ENCODE results near the gene CDC42SE2. TPM values are rescaled to one million over a fixed set of nuclear protein-coding genes. Genes with fewer than 3 reads are reported as not detected.

Gene CDC42SE2
- total RNA-seq, 6 donors from 2014 or later = 13.6 to 92.1 (median 36.5) TPM

- H3K27ac ChIP-seq = no peak overlapping the region
- no peaks in the 10 kb centered on the region for H3K9me3 ChIP-seq
- DNase-seq (no peak), ATAC-seq (ENCODE audit: low FRiP score in 2 of 2) (no peak)
- no peaks in the 10 kb centered on the region for H3K27me3 ChIP-seq
- no peak overlapping the region for H3K4me3 ChIP-seq
- TF ChIP-seq EP300 (IDR thresholded peaks at IDR 0.05) (no peak), CTCF (IDR thresholded peaks at IDR 0.05) (no peak), POLR2AphosphoS5 (IDR thresholded peaks at IDR 0.05) (no peak), POLR2A (IDR thresholded peaks at IDR 0.05) (no peak)
- WGBS, 2 donors = 80 to 86% methylated on average over 5 of the region's 5 CpGs
- H3K4me1 ChIP-seq = no peaks in the 10 kb centered on the region
- H3K36me3 ChIP-seq = no peaks in the 10 kb centered on the region
Measured at GRCh38 chr5:131230406-131230805, 33.4 kb upstream of the CDC42SE2 start.

- DNase-seq = no peak
- Histone ChIP-seq H3K36me3 (no peaks in the 10 kb centered on the region), H3K4me3 (no peak overlapping the region), H3K27me3 (no peaks in the 10 kb centered on the region), H3K9me3 (no peaks in the 10 kb centered on the region), H3K27ac (no peak overlapping the region), H3K4me1 (no peaks in the 10 kb centered on the region)
- TF ChIP-seq POLR2AphosphoS5 (IDR thresholded peaks at IDR 0.05) (no peak), CTCF (IDR thresholded peaks at IDR 0.05) (no peak), EP300 (IDR thresholded peaks at IDR 0.05) (no peak), POLR2A (IDR thresholded peaks at IDR 0.05) (no peak)
- WGBS, 2 donors = 88 to 89% methylated on average over 1 of the region's 1 CpG
- ATAC-seq (ENCODE audit: low FRiP score in 2 of 2) = no peak
Measured at GRCh38 chr5:131239686-131240085, 24.2 kb upstream of the CDC42SE2 start.

GRCh38 chr5:131242728-131243255 lies 21.1 kb upstream of the CDC42SE2 start:
- H3K27ac ChIP-seq = no peak overlapping the region
- TF ChIP-seq CTCF (IDR thresholded peaks at IDR 0.05) = no peak
- no peak for TF ChIP-seq POLR2A (IDR thresholded peaks at IDR 0.05)
- TF ChIP-seq EP300 (IDR thresholded peaks at IDR 0.05) = no peak
- TF ChIP-seq POLR2AphosphoS5 (IDR thresholded peaks at IDR 0.05) = no peak
- H3K27me3 ChIP-seq = no peaks in the 10 kb centered on the region
- H3K9me3 ChIP-seq = peaks cover 0 to 12% (median 4%) of the 10 kb centered on the region in 4 donors
- DNase-seq (no peak), ATAC-seq (ENCODE audit: low FRiP score in 2 of 2) (no peak)
- no peaks in the 10 kb centered on the region for H3K36me3 ChIP-seq
- no peaks in the 10 kb centered on the region for H3K4me1 ChIP-seq
- no peak overlapping the region for H3K4me3 ChIP-seq

GRCh38 chr5:131245312-131245711 lies 18.5 kb upstream of the CDC42SE2 start:
- Histone ChIP-seq H3K27me3 (no peaks in the 10 kb centered on the region), H3K9me3 (peaks cover 0 to 12% (median 4%) of the 10 kb centered on the region in 4 donors), H3K4me1 (no peaks in the 10 kb centered on the region), H3K4me3 (no peak overlapping the region), H3K36me3 (no peaks in the 10 kb centered on the region), H3K27ac (no peak overlapping the region)
- TF ChIP-seq POLR2AphosphoS5 (IDR thresholded peaks at IDR 0.05) = no peak
- TF ChIP-seq EP300 (IDR thresholded peaks at IDR 0.05) = no peak
- no peak for TF ChIP-seq POLR2A (IDR thresholded peaks at IDR 0.05)
- TF ChIP-seq CTCF (IDR thresholded peaks at IDR 0.05) = no peak
- ATAC-seq (ENCODE audit: low FRiP score in 2 of 2) = no peak
- no peak for DNase-seq

- Histone ChIP-seq H3K4me3 (no peak overlapping the region), H3K27ac (no peak overlapping the region), H3K27me3 (no peaks in the 10 kb centered on the region), H3K36me3 (no peaks in the 10 kb centered on the region), H3K9me3 (peaks cover 0 to 12% (median 4%) of the 10 kb centered on the region in 4 donors), H3K4me1 (no peaks in the 10 kb centered on the region)
- DNase-seq (no peak), ATAC-seq (ENCODE audit: low FRiP score in 2 of 2) (no peak)
- WGBS, 2 donors = 94 to 98% methylated on average over 2 of the region's 2 CpGs
- TF ChIP-seq POLR2AphosphoS5 (IDR thresholded peaks at IDR 0.05) (no peak), CTCF (IDR thresholded peaks at IDR 0.05) (no peak), POLR2A (IDR thresholded peaks at IDR 0.05) (no peak), EP300 (IDR thresholded peaks at IDR 0.05) (no peak)
Measured at GRCh38 chr5:131245948-131246347, 17.9 kb upstream of the CDC42SE2 start.
